Neuron (in vitro differentiated cells): ENCODE data around the gene RIN3.

Experiments
- H2AFZ ChIP-seq: one replicate; pipeline ENCODE4 v1.6.1; 2013; ENCODE audit warnings: low read depth, mild to moderate bottlenecking, inconsistent platforms, low read length, moderate library complexity
- H3K27me3 ChIP-seq: one replicate; pipeline ENCODE4 v1.6.1; 2013; ENCODE audit warnings: low read length; ENCODE audit not compliant: insufficient read depth
- H3K36me3 ChIP-seq: one replicate; pipeline ENCODE4 v1.6.1; 2013; ENCODE audit warnings: low read length; ENCODE audit not compliant: insufficient read depth
- H3K4me1 ChIP-seq: one replicate; pipeline ENCODE4 v1.6.1; 2013; ENCODE audit warnings: low read length; ENCODE audit not compliant: insufficient read depth
- H3K4me3 ChIP-seq: 2 replicates; pipeline ENCODE4 v1.5.1; 2013; ENCODE audit warnings: mild to moderate bottlenecking, low read length, moderate library complexity
- H3K9me3 ChIP-seq: one replicate; pipeline ENCODE4 v1.6.1; 2013; ENCODE audit warnings: low read length

RIN3 gene, protein sequence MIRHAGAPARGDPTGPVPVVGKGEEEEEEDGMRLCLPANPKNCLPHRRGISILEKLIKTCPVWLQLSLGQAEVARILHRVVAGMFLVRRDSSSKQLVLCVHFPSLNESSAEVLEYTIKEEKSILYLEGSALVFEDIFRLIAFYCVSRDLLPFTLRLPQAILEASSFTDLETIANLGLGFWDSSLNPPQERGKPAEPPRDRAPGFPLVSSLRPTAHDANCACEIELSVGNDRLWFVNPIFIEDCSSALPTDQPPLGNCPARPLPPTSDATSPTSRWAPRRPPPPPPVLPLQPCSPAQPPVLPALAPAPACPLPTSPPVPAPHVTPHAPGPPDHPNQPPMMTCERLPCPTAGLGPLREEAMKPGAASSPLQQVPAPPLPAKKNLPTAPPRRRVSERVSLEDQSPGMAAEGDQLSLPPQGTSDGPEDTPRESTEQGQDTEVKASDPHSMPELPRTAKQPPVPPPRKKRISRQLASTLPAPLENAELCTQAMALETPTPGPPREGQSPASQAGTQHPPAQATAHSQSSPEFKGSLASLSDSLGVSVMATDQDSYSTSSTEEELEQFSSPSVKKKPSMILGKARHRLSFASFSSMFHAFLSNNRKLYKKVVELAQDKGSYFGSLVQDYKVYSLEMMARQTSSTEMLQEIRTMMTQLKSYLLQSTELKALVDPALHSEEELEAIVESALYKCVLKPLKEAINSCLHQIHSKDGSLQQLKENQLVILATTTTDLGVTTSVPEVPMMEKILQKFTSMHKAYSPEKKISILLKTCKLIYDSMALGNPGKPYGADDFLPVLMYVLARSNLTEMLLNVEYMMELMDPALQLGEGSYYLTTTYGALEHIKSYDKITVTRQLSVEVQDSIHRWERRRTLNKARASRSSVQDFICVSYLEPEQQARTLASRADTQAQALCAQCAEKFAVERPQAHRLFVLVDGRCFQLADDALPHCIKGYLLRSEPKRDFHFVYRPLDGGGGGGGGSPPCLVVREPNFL

DNA sequence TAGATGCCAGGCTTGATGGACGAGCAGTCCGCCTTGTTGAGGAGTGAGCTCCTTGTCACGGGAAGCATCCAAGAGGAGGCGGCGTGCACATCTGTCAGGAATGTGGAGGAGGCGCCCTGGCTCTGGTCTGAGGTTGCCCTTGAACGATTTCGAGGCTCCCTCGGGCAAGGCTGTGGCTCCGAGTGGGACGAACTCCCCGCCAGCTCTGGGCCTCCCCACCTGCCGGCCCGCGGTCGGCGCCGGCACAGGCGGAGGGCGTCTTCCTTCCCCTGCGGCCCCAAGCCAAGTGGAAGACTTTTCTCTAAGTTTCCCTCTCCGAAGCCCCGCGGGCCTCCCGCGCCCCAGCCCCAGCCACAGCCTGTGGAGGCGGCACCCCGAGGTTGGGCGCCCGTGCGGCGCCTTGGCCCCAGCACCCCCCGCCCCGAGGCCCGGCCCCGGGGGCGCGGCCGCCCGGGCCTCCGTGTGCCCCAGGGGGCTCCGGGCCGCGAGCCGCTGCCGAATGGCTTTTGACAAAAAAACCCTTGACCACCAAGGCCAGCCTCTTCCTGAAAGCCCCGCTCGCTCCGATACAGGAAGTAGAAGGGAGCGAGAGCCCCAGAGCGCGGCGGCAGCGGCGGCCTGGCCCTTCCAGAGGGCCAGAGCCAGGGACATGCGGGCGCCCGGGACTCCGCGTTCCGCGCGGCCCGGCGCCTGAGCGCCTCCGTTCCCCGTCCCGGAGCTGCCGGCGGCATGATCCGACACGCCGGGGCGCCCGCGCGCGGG lies at the start of gene RIN3:
RIN3 (plus strand) TSS at position 578 of the 762 bp plus-strand sequence; CDS start at position 730, 152 bp downstream.
- no peaks in the 10 kb centered on the region for H3K4me1 ChIP-seq
- H3K9me3 ChIP-seq = no peaks in the 10 kb centered on the region
- H3K27me3 ChIP-seq = no peaks in the 10 kb centered on the region
- peak within 1 kb of the TSS; percentile 99 for H2AFZ ChIP-seq
- peak within 1 kb of the TSS; percentile 52 for H3K4me3 ChIP-seq
- H3K36me3 ChIP-seq = no peaks in the 10 kb centered on the region

DNA sequence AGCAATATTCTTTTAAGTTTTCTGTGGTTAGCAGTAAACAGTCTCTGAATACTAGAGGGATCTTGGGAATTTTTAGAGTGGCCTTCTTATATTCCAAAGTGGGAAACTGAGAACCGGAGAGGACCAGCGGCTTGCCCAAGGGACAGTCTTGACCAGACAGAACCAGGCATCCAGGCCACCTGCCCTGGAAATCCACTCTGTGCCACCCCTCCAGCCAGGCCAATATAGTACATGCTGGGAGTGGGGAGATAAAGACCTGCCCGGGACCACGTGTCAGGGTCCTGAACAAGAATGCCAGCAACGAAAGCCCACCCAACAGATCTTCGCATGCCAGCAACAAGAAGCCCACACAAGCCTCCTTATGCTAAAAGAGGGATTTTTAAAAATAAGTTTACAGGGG lies 49.4 kb upstream of the RIN3 start:
- no peaks in the 10 kb centered on the region for H3K4me1 ChIP-seq
- no peaks in the 10 kb centered on the region for H3K27me3 ChIP-seq
- H2AFZ ChIP-seq = no peak overlapping the region
- peaks cover 5% of the 10 kb centered on the region for H3K9me3 ChIP-seq
- H3K4me3 ChIP-seq = no peak overlapping the region
- H3K36me3 ChIP-seq = no peaks in the 10 kb centered on the region

DNA sequence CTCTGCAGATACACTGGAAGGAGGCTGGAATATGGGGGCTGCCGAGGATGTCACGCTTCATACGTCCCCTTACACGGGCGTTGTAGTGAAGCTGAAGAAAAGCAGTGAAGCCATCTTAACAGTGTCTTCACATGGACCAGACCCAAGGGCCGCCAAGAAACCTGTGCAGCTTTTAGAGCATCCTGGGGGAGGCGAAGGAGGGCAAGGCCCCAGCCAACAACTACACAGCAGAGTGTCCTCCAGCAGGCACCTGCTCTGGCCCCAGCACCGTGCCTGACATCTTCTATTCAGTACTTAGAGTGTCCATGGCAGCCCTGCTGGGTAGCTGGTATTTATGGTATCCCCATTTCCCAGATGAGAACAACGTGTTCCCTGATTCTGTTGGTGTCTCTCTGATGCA lies 48.9 kb upstream of the RIN3 start:
- H3K4me3 ChIP-seq = no peak overlapping the region

DNA sequence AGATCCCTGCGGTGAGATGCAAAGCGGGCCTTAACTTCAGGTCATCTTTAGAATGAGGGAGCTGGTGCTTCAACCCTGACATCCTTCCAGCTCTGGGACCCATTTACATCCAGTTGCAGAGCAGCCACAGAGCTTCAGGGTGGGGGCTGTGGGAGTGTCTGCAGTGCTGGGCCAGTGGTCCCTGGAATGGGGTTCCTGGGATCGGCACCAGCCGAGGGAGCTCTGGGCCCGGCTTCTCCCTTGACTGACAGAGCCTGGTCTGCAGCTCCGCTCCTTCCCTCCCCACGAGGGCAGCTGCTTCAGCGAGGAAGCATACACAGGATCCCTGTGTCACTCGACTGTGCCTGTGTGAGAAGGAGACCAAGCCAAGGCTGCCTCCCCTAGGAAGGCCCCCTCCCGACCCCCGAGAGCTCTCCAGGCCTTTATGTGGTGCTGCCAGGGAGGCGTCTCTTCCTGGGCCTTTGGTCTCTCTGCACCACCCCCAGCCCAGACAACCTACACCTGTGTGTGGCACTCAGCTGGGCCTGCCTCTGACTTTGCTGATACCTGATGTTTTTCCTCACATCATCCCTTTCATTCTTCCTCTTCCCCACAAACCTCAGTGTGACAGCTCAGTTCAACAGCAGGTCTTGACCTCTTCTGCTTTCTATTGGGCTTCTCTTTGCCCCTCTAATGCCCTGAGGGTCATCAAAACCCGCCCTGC lies 48.1 kb upstream of the RIN3 start:
- H3K4me1 ChIP-seq = no peaks in the 10 kb centered on the region
- H3K36me3 ChIP-seq = no peaks in the 10 kb centered on the region
- no peak overlapping the region for H3K4me3 ChIP-seq
- no peaks in the 10 kb centered on the region for H3K27me3 ChIP-seq
- H2AFZ ChIP-seq = no peak overlapping the region
- peaks cover 5% of the 10 kb centered on the region for H3K9me3 ChIP-seq

More for the DNA sequence above, 48.9 kb upstream of the RIN3 start:
- no peaks in the 10 kb centered on the region for H3K27me3 ChIP-seq
- H2AFZ ChIP-seq = no peak overlapping the region
- H3K36me3 ChIP-seq = no peaks in the 10 kb centered on the region
- H3K9me3 ChIP-seq = peaks cover 5% of the 10 kb centered on the region
- no peaks in the 10 kb centered on the region for H3K4me1 ChIP-seq

DNA sequence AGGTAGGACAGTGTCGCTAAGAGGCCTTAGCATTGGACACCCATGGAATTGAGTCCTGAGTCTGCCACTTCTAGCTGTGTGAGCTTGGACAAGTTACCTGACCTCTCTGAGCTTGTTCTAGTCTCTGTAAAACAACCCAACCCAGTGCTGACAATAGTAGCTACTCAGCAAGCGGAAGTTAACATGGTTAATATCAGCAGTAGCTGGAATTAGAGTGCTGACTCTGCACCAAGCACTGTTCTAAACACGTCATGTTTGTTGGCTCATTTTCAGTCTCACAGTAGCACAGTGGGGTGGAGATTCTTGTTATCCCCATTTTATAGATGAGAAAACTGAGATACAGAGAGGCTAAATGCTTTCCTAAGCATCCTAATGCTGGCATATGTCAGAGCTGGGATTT lies 47.5 kb upstream of the RIN3 start:
- no peaks in the 10 kb centered on the region for H3K4me1 ChIP-seq
- H3K9me3 ChIP-seq = peaks cover 5% of the 10 kb centered on the region
- H3K36me3 ChIP-seq = no peaks in the 10 kb centered on the region
- no peak overlapping the region for H3K4me3 ChIP-seq
- H3K27me3 ChIP-seq = no peaks in the 10 kb centered on the region
- no peak overlapping the region for H2AFZ ChIP-seq

DNA sequence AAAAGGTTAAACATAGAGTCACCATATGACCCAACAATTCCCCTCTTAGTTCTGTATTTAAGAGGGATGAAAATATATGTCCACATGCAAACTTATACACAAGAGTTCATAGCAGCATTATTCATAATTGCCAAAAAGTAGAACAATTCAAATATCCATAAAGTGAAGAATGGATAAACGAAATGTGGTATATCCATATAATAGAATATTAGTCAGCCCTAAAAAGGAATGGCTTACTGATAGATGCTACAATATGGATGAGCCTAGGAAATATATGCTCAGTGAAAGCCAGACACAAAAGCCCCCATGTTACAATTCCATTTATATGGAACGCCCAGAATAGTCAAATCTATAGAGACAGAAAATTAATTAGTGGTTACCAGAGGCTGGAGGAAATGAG lies 44.1 kb upstream of the RIN3 start:
- no peak overlapping the region for H2AFZ ChIP-seq
- H3K4me1 ChIP-seq = no peaks in the 10 kb centered on the region

DNA sequence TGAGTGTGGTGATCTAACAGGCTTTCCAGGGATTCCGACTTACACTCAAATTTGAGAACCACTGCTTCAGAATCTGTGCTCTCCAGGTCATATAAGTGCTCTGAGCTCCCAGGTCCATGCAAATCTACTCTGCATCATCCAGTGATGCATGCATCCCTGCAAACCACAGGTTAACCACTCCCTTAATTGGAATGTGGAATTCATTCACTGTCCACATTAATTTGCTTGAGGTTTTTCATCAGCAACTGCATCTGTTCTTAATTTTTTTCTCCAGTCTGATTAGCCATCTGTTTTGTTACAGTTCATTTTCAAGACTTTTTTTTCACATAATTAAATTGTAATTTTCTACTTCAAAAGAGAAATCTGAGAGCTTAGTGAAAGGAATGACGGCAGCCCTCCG lies 43.4 kb upstream of the RIN3 start:
- H2AFZ ChIP-seq = no peak overlapping the region
- no peaks in the 10 kb centered on the region for H3K36me3 ChIP-seq
- no peak overlapping the region for H3K4me3 ChIP-seq
- H3K27me3 ChIP-seq = no peaks in the 10 kb centered on the region
- no peaks in the 10 kb centered on the region for H3K4me1 ChIP-seq
- H3K9me3 ChIP-seq = peaks cover 5% of the 10 kb centered on the region

More for the DNA sequence above, 44.1 kb upstream of the RIN3 start:
- Histone ChIP-seq H3K4me3 (no peak overlapping the region), H3K9me3 (peaks cover 5% of the 10 kb centered on the region), H3K27me3 (no peaks in the 10 kb centered on the region), H3K36me3 (no peaks in the 10 kb centered on the region)

DNA sequence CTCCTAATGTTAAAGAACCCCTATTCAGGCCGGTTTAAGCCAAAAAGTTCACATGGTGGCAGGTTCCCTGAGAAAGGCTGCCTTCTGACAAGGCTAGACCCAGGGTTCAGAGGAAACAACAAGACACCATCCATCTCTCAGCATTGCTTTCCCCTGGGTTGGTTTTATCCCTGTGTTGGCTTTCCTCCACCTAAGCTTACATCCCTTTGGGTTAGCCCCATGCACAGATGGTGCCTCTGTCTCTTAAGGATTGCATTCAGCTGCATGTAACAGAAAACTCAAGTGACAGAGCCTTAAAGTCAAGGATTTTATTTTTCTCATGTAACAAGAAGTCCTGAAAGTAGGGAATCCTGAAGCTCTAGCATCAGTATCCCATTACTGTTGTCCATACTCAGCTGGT lies 42.8 kb upstream of the RIN3 start:
- no peaks in the 10 kb centered on the region for H3K36me3 ChIP-seq
- H3K4me1 ChIP-seq = no peaks in the 10 kb centered on the region
- peaks cover 5% of the 10 kb centered on the region for H3K9me3 ChIP-seq
- no peaks in the 10 kb centered on the region for H3K27me3 ChIP-seq
- no peak overlapping the region for H3K4me3 ChIP-seq
- no peak overlapping the region for H2AFZ ChIP-seq

DNA sequence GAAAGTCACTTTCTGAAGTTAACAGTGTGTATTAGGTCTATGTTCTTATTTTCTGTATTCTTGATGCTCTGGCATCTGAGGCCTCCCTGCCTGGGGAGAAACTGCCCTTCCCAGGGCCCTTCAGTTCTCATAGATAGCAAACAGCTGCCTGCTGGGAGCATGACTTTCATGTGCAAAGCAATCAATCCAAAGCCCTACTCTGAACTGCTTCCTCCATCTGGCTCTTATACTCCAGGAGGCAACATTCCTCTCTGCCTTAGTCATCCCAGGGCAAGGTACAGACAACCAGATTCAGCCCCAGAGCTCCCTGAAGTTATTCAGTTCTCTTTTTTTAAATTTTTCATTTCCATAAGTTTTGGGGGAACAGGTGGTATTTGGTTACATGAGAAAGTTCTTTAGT lies 41.7 kb upstream of the RIN3 start:
- no peaks in the 10 kb centered on the region for H3K36me3 ChIP-seq
- peaks cover 4% of the 10 kb centered on the region for H3K9me3 ChIP-seq
- no peaks in the 10 kb centered on the region for H3K4me1 ChIP-seq
- no peaks in the 10 kb centered on the region for H3K27me3 ChIP-seq
- H3K4me3 ChIP-seq = no peak overlapping the region
- H2AFZ ChIP-seq = no peak overlapping the region

DNA sequence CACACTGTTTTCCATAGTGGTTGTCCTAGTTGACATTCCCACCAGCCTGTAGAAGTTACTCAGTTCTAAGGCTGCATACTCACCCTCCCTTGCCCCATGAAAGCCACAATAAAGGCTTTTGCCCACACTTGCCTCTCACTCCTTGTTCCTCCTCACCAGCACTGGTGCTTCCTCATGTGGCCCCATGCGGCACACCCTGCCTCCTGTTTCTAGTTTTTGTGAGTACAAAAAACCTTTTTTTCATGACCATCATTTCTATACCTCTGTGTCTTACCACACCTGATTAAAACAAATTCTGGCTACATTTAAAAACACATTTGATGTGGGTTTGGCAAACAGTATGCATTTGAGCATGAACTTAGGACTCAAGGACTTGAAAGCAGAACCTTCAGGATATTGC lies 40.7 kb upstream of the RIN3 start:
- Histone ChIP-seq H3K4me1 (no peaks in the 10 kb centered on the region), H3K36me3 (no peaks in the 10 kb centered on the region), H3K4me3 (no peak overlapping the region), H2AFZ (no peak overlapping the region), H3K9me3 (no peaks in the 10 kb centered on the region), H3K27me3 (no peaks in the 10 kb centered on the region)

DNA sequence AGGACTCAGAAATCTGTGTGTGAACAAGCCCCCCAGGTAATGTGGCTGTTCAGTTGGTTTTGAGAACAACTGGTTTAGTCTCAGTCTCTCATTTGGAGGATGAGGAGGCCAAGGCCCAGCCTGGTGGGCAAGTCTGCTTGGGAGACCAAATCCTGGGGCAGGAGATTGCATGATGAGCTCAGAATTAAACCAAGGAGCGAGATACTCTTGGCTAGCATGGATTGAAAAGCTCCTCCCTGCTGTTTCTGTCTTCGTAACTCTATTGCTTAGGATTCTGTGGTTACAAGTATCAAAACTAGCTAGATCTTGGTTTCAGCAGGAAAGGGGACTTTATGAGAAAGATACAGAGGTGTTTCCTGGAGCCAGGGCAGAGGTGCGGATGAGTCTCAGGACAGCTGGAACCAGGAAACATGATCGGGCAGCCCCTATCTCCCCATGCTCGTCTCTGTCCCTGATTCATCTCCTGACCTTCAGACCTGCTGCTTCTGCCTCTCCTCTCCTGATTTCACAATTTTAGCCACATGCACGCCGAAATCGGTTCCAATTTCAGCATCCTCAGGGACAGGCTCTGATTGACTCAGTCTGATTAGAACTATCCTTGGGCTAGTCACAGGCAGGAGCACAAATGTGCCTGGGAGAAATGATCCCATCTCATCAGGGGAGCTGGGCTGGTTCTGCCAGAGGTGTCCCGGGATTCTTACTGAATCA lies 40.2 kb upstream of the RIN3 start:
- H3K27me3 ChIP-seq = no peaks in the 10 kb centered on the region
- H3K4me1 ChIP-seq = no peaks in the 10 kb centered on the region
- no peaks in the 10 kb centered on the region for H3K36me3 ChIP-seq
- no peak overlapping the region for H3K4me3 ChIP-seq
- H3K9me3 ChIP-seq = no peaks in the 10 kb centered on the region
- H2AFZ ChIP-seq = no peak overlapping the region
